B cell (primary cell): Measurements from ENCODE around the gene INKA1. TPM values are rescaled to one million over a fixed set of nuclear protein-coding genes. Genes with fewer than 3 reads are reported as not detected.

Experiments used
- ATAC-seq: fragments of 200-7000 bp; cut with Tn5 transposase; one replicate; pipeline ENCODE4 v1.10.0; 2021; ENCODE audit warnings: low read depth, mild to moderate bottlenecking, moderate number of reproducible peaks, moderate library complexity
- CTCF ChIA-PET: fragments of 350-600 bp; sonication (Branson Sonifier 250); formaldehyde crosslinking; loops from one replicate; lab custom pipeline; 2021; ENCODE audit warnings: antibody characterized with exemption, inconsistent platforms; lab: Charles Lee
- POLR2A ChIA-PET: fragments of 350-600 bp; sonication (Branson Sonifier 250); formaldehyde crosslinking; loops from one replicate; lab custom pipeline; 2021; ENCODE audit warnings: antibody characterized with exemption; lab: Charles Lee
- DNase-seq: peaks from one replicate; pipeline ENCODE4 v3.0.0; 2013
- H2AFZ ChIP-seq: 2 replicates; pipeline ENCODE4 v1.6.1; 2012; ENCODE audit warnings: mild to moderate bottlenecking, low read depth, low read length; ENCODE audit not compliant: insufficient read depth, poor library complexity, severe bottlenecking
- H3K27ac ChIP-seq, 2 donors: 1 replicate in 1 of 2; 2 replicates in 1 of 2; pipeline ENCODE4 v1.5.1; 2012 to 2013; ENCODE audit warnings: low read length in 2 of 2, mild to moderate bottlenecking in 2 of 2, moderate library complexity in 1 of 2
- H3K27me3 ChIP-seq, 4 experiments: fragments of 200-600 bp in 1 of 4; sonication (generic) in 1 of 4; replicated peaks in 1 of 4; 1 replicate in 2 of 4; 2 replicates in 2 of 4; pipeline versions ENCODE4 v1.6.1 to v1.7.0; 2013 to 2016; ENCODE audit warnings: low read length in 3 of 4, mild to moderate bottlenecking in 2 of 4, mixed read lengths in 1 of 4, moderate library complexity in 1 of 4; ENCODE audit not compliant: insufficient read depth in 4 of 4, control insufficient read depth in 3 of 4; ENCODE audit errors: control extremely low read depth in 1 of 4
- H3K36me3 ChIP-seq, 2 experiments: replicated peaks in 1 of 2; 1 replicate in 1 of 2; 2 replicates in 1 of 2; pipeline versions ENCODE4 v1.6.1 to v1.7.1; 2013; ENCODE audit warnings: low read length in 1 of 2; ENCODE audit not compliant: insufficient read depth in 2 of 2, control insufficient read depth in 1 of 2; ENCODE audit errors: control extremely low read depth in 1 of 2, extremely low read depth in 1 of 2
- H3K4me1 ChIP-seq, 2 donors: fragments of 200-600 bp in 1 of 2; sonication (generic) in 1 of 2; 1 replicate in 1 of 2; 2 replicates in 1 of 2; pipeline versions ENCODE4 v1.5.1 to v1.6.1; 2013 to 2017; ENCODE audit warnings: low read length in 2 of 2; ENCODE audit not compliant: control insufficient read depth in 2 of 2, insufficient read depth in 2 of 2
- H3K4me2 ChIP-seq: replicated peaks from 2 replicates; pipeline ENCODE3; 2012; ENCODE audit warnings: mild to moderate bottlenecking, low read depth, low read length; ENCODE audit not compliant: poor library complexity, severe bottlenecking
- H3K4me3 ChIP-seq, 5 experiments: fragments of 200-600 bp in 1 of 5; sonication (generic) in 1 of 5; 1 replicate in 3 of 5; 2 replicates in 2 of 5; pipeline versions ENCODE4 v1.5.1 to v1.7.0; 2011 to 2016; ENCODE audit warnings: low read length in 4 of 5, mild to moderate bottlenecking in 4 of 5, low read depth in 2 of 5, control low read depth in 1 of 5, moderate library complexity in 1 of 5; ENCODE audit not compliant: insufficient read depth in 1 of 5; ENCODE audit errors: control extremely low read depth in 1 of 5, extremely low read depth in 1 of 5
- H3K79me2 ChIP-seq: fragments of 200-600 bp; sonication (generic); one replicate; pipeline ENCODE4 v1.6.0; 2016; ENCODE audit warnings: low read length; ENCODE audit not compliant: control insufficient read depth, insufficient read depth
- H3K9ac ChIP-seq: fragments of 200-600 bp; sonication (generic); 2 replicates; pipeline ENCODE4 v1.6.1; 2017; ENCODE audit warnings: mild to moderate bottlenecking, low read length, moderate library complexity
- H3K9me3 ChIP-seq, 3 donors: one replicate each; pipeline versions ENCODE4 v1.6.1 to v1.7.1; 2013; ENCODE audit warnings: low read length in 2 of 3; ENCODE audit not compliant: control insufficient read depth in 2 of 3, insufficient read depth in 1 of 3; ENCODE audit errors: control extremely low read depth in 1 of 3
- H4K20me1 ChIP-seq: 2 replicates; pipeline ENCODE4 v1.6.0; 2012; ENCODE audit warnings: mild to moderate bottlenecking, low read length; ENCODE audit not compliant: insufficient read depth, control insufficient read depth, poor library complexity, severe bottlenecking
- H3K27ac Mint-ChIP-seq: one replicate; pipeline ENCODE4 v1.8.0; 2021; ENCODE audit warnings: mixed read lengths
- H3K27me3 Mint-ChIP-seq: one replicate; pipeline ENCODE4 v1.8.0; 2021; ENCODE audit warnings: mixed read lengths
- H3K4me1 Mint-ChIP-seq: one replicate; pipeline ENCODE4 v1.8.0; 2021; ENCODE audit warnings: mixed read lengths
- H3K4me3 Mint-ChIP-seq: one replicate; pipeline ENCODE4 v1.8.0; 2021; ENCODE audit warnings: mixed read lengths
- H3K9me3 Mint-ChIP-seq: one replicate; pipeline ENCODE4 v1.8.0; 2022; ENCODE audit warnings: mixed read lengths; ENCODE audit not compliant: insufficient read depth
- EZH2 ChIP-seq: IDR thresholded peaks from 2 replicates; pipeline ENCODE4 v1.6.1; 2012; ENCODE audit warnings: borderline replicate concordance, low read depth, mild to moderate bottlenecking, moderate library complexity, low read length; ENCODE audit not compliant: insufficient read depth, poor library complexity, severe bottlenecking
- WGBS: methylation state at CpG from one replicate; pipeline ENCODE4 v1.1.5; 2013; ENCODE audit warnings: missing lambda C conversion rate; ENCODE audit not compliant: insufficient coverage; 5-methylcytosine and 5-hydroxymethylcytosine counted together
- intact Hi-C: fragments of 100-400 bp; cut with micrococcal nuclease; formaldehyde crosslinking; loops from one replicate; pipeline ENCODE4 v1.10.0; 2022
- polyA plus RNA-seq: library from polyadenylated mRNA; depleted of rRNA; stranded (reverse); fragments of >200 nt; gene quantifications from 2 replicates; pipeline ENCODE4 v1.2.3, GENCODE V29; 2012
- total RNA-seq, 2 donors: library from RNA; stranded (reverse); fragments of 120-200 nt in 1 of 2; gene quantifications; 1 replicate in 1 of 2; 2 replicates in 1 of 2; pipeline versions ENCODE4 v1.2.3 to v1.2.4, GENCODE V29; 2013 to 2022
- TF ChIP-seq, protein P1 (sequence below): fragments of 200-600 bp; IDR thresholded peaks from one replicate; pipeline ENCODE4 v1.8.0; 2022; ENCODE audit warnings: antibody characterized with exemption, mild to moderate bottlenecking

INKA1 gene
- total and polyA plus RNA-seq, 2 donors (not counting 1 experiment from before 2014, with no cell fraction given), result 24.0 to 28.2 TPM

DNA sequence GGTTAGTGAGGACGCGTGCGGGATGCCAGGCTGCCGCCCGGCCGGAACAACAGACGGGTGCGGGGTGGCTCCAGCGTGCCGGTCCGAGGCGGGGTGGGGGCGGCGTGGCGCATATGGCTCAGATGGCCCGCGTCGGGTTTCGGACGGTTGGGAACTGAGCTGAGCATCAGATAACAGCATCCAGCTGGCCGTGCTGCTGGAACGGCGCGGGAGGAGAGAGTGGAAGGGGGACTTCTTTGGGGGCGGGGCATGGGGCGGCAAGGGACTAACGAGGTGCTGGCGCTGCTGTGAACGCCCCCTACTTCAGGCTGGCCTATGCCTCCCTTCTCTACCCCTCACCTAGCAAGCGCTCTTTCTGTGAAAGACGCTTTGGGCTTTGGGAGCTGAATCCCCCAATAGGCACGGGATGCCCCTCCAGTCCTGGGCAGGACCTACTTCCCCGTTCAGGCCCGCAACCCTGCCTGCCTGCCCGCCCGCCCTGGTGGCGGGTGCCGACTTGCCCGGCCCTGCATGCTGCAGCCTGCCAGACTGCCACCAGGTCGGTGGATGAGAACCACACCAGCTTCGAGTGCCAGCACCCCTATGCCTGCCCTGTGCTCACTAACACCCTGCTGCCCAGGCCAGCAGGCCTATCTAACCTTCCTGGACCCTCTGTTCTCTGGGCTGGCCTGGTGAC, 542 bp downstream of the INKA1 start:
- H3K36me3 ChIP-seq, result peaks cover 0 to 13% of the 10 kb centered on the region in 2 experiments
- peak overlapping the region; percentile 90 for H2AFZ ChIP-seq
- H3K27ac ChIP-seq, result peak overlapping the region; percentile 91 to 97
- Mint-ChIP-seq H3K4me3 (peak overlapping the region; percentile 86), H3K27me3 (peaks cover 5% of the 10 kb centered on the region), H3K9me3 (no peaks in the 10 kb centered on the region), H3K27ac (peak overlapping the region; percentile 98), H3K4me1 (peaks cover 59% of the 10 kb centered on the region)
- POLR2A ChIA-PET, result interaction anchor here (0.6 to 5.0 kb wide), 13 partner anchors 10 to 278 kb away, joined by 3 to 99 read pairs (median 4); partner anchors contain the start of genes AMIGO3, IP6K1, MON1A and UBA7
- H3K27me3 ChIP-seq, result peaks cover 0 to 3% (median 0%) of the 10 kb centered on the region in 4 experiments
- no peaks in the 10 kb centered on the region for H4K20me1 ChIP-seq
- CTCF ChIA-PET, result interaction anchor here (0.6 to 15.1 kb wide), 14 partner anchors 12 to 1491 kb away, joined by 3 to 547 read pairs (median 3); partner anchors contain the start of genes GNAI2, IP6K1 and UBA7
- peaks cover 10% of the 10 kb centered on the region for H3K79me2 ChIP-seq
- H3K4me1 ChIP-seq, result peaks cover 49 to 54% of the 10 kb centered on the region in 2 donors
- peak overlapping the region; percentile 99 for H3K4me2 ChIP-seq
- H3K4me3 ChIP-seq, result peak overlapping the region; percentile 8 to 99 (median 95)
- no peak for TF ChIP-seq EZH2
- TF ChIP-seq, protein P1, sequence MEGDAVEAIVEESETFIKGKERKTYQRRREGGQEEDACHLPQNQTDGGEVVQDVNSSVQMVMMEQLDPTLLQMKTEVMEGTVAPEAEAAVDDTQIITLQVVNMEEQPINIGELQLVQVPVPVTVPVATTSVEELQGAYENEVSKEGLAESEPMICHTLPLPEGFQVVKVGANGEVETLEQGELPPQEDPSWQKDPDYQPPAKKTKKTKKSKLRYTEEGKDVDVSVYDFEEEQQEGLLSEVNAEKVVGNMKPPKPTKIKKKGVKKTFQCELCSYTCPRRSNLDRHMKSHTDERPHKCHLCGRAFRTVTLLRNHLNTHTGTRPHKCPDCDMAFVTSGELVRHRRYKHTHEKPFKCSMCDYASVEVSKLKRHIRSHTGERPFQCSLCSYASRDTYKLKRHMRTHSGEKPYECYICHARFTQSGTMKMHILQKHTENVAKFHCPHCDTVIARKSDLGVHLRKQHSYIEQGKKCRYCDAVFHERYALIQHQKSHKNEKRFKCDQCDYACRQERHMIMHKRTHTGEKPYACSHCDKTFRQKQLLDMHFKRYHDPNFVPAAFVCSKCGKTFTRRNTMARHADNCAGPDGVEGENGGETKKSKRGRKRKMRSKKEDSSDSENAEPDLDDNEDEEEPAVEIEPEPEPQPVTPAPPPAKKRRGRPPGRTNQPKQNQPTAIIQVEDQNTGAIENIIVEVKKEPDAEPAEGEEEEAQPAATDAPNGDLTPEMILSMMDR, result no peak
- intact Hi-C loops, result loop anchor here (1.0 to 5.0 kb wide), 3 partner anchors 84 to 424 kb away; partner anchors contain the start of genes AMIGO3 and RBM6
- no peaks in the 10 kb centered on the region for H3K9me3 ChIP-seq
- under 1% methylated on average over 33 of the region's 41 CpGs for WGBS
- ATAC-seq (peak; percentile 15), DNase-seq (peak; percentile 83)
- peak overlapping the region; percentile 98 for H3K9ac ChIP-seq
